HG03460 (cell line): ENCODE results near the gene PSG5.
"Not testable (repeated sequence)": the region's sequence is repeated elsewhere in the genome, so short reads cannot be mapped to it uniquely, and the experiment has no call there.

ENCODE experiments used
- ATAC-seq: cut with Tn5 transposase; IDR thresholded peaks from one replicate; pipeline ENCODE4 v1.9.1; 2021; ENCODE audit not compliant: unreplicated experiment

Gene PSG5

GRCh38 chr19:43186311-43186935 lies at the start of gene PSG5:
TSS of gene PSG5 (minus strand) at chr19:43186536. CDS start at chr19:43186405, 131 bp downstream.
- not testable (repeated sequence) for ATAC-seq

DNA sequence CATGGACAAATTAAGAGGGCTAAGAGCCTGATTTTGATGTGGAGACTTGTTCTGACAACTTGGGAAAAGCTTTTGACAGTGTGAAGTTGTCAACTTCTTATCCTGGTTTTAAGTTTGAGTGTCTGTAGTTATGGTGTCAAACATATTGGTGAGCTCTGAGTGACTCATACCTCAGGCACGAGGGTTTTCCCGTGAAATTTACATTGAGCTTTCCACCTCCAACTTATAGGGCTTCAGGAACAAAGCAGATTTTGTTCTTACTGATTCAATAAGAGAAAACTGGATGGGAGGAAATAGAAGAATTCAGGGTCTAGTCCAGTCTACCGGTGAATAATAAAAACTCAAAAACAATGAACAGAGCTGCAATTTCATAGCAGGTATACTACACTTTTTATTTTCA lies 49.4 kb upstream of the PSG5 start:
- ATAC-seq: not testable (repeated sequence)

DNA sequence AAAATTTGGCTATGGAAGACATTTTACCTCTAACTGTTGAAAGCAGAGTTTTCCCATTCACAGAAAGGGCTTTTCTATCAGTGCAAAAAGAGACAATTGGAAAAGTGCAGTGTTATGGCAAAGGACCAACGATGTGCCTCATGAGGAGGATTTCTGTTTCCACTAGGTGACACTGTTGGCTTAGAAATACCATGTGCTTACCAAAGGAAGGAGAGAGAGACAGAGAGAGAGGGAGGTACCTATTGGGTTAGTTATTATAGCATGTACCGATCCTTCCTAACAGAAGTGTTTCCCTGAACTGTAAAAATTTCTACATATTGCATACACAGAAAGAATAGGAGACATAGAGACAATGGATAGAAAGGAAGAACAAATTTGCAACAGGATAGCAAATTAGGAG lies 43.0 kb upstream of the PSG5 start:
- ATAC-seq: no peak

- ATAC-seq: not testable (repeated sequence)
These were observed 42.4 kb upstream of the PSG5 start for GRCh38 chr19:43228730-43229129.

GRCh38 chr19:43226986-43227385 lies 40.6 kb upstream of the PSG5 start:
- not testable (repeated sequence) for ATAC-seq

GRCh38 chr19:43224855-43225253 lies 38.5 kb upstream of the PSG5 start:
- no peak for ATAC-seq

DNA sequence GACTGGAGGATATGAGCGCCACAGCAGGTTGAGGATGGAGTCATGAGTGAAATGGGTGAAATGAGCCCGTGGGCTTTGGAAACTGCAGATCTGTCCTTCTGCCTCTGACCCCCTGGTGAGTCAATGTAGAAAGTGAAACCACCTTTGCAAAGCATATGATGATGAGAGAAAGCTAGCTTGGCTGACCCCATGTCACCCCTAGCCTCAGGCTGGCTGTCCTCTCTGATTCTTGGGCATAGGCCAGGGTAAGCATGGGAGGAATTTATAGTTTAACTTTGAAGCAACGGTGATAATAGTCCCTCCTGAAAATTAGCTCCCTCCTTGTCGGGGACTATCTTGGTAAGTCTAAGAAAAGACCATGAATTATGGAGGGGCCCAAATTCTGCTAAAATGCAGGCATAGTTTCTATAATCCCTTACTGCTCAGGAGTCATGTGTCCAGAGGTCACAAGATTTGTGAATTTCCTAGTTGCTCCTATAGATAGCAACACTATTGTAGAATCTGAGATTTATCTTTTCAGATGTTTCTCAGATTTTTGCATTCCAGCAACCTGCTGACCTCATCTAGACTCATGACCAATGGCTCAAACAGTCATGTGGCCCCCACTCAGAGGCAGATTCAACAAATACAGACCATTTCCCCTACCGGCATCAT lies 38.0 kb upstream of the PSG5 start:
- ATAC-seq: not testable (repeated sequence)

DNA sequence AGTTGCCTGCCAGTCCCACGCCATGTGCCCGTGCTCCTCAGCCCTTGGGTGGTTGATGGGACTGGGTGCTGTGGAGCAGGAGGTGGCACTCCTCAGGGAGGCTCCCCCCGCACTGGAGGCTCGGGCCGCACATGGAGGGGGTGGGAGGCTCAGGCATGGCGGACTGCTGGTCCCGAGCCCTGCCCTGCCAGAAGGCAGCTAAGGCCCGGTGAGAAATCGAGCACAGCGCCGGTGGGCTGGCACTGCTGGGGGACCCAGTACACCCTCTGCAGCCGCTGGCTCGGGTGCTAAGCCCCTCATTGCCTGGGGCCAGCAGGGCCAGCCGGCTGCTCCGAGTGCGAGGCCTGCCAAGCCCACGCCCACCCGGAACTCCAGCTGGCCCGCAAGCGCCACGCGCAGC lies 35.6 kb upstream of the PSG5 start:
- ATAC-seq: not testable (repeated sequence)

- not testable (repeated sequence) for ATAC-seq
These were observed 32.8 kb upstream of the PSG5 start for GRCh38 chr19:43219136-43219535.

GRCh38 chr19:43215881-43216280 lies 29.5 kb upstream of the PSG5 start:
- not testable (repeated sequence) for ATAC-seq

- ATAC-seq: no peak
These were observed 21.7 kb upstream of the PSG5 start for GRCh38 chr19:43207991-43208390.

DNA sequence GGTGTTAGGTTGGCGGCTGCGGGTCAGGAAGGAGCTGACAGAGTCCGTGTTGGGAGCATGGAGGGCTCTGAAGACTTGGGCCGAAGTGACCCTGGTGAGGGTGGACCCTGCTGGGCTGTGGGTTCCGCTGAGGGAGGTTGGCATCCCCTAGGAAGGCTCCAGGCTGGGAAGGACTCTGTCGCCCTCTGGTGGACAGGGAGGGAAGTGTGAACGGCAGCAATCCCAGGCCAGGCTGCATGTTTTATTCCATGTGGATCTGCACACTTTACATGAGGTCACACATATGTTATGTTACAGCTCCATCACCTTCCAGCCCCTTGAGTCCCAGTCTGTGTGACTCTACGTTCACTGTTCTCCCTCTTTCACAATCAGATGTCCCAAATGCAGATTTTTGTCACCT lies 20.8 kb upstream of the PSG5 start:
- ATAC-seq: not testable (repeated sequence)

GRCh38 chr19:43205471-43206105 lies 19.3 kb upstream of the PSG5 start, which contains the start of gene PSG4:
TSS of gene PSG4 (minus strand) at chr19:43205638. CDS start at chr19:43205536, 102 bp downstream.
- ATAC-seq: not testable (repeated sequence)

DNA sequence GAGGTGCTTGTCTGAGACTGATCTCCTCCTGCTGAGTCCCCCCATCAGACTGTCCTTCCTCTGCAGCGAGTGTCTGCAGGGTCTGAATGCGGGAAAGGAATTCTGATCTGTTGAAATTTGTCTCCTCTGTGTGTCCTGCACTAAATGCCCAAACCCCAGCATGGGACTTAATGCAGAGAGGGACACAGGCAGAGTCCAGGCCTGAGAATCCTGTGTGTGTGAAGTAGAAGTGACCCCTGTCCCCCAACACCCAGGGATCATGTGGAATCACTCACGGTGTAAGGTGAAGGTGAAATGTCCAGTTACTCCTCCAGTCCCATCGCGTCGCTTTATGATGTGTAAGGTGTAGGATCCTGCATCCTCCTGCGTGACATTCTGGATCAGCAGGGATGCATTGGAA lies 17.3 kb upstream of the PSG5 start:
- ATAC-seq: not testable (repeated sequence)

- not testable (repeated sequence) for ATAC-seq
These were observed 15.6 kb upstream of the PSG5 start for GRCh38 chr19:43201891-43202290.

DNA sequence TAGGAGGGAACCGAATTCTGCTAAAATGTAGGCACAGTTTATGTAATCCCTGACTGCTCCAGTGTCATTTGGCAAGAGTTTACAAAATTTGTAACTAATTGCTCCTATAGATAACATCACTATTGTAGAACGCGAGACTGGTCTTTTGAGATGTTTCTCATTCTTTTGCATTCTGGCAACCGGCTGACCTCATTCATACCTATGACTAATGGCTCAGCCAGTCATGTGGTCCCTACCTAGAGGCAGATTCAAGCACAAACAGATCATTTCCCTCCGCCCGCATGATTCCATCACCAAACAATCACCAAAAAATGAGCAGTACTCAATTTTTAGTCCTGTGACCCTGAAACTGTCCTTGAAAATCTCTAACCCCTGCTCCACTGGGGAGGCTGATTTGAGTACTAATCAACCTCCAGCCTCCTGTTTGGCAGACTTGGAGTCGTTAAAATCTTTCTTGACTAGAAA lies 15.0 kb upstream of the PSG5 start:
- ATAC-seq: not testable (repeated sequence)

- not testable (repeated sequence) for ATAC-seq
These were observed 12.5 kb upstream of the PSG5 start for GRCh38 chr19:43198686-43199419.

- not testable (repeated sequence) for ATAC-seq
These were observed 11.5 kb upstream of the PSG5 start for GRCh38 chr19:43197666-43198397.

- ATAC-seq: not testable (repeated sequence)
These were observed 8.1 kb upstream of the PSG5 start for GRCh38 chr19:43194397-43194796.

DNA sequence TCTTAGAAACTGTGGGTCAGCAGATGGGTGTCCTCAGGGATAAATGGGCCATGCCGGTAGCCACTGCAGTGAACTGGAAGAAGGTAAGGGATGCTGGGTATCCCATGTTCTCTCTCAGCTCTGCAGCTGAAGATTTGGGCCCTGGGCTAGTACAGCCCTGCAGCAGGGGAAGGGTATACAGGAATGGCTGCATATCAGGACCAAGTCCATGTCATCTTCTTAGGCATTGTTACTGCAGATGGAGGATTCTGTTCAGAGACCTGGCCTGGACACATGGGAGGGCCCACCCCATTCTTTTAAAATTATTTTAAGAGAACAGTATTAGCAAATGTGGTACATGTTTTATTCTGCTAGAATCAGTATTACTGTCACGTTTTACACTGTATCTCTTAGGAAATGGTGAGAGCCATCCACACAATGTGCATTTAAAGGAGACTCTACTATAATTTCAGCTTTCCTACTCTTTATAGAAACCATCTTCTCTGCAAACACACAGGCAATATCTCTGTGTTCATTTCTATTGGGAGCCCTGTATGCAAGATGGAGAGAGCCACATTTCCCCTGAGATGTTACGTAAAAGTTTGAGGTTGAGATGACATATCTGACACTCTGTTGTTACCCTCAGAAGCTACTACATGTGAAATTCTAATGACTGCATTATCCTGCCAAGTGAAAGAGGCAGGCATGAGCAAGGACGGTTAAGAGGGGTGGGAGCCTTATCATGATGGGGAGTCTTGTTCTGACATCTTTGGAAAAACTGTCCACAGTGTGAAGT lies 6.2 kb upstream of the PSG5 start:
- not testable (repeated sequence) for ATAC-seq
